Fibroblast of mammary gland (primary cell): ENCODE results near the gene ASPRV1.
A peak's percentile ranks its signal among the peaks of the same experiment; 100 is the strongest.

Source experiments
- DNase-seq: peaks from one replicate; pipeline ENCODE4 v3.0.0-alpha.2; 2010; ENCODE audit warnings: low read depth
- H3K4me3 ChIP-seq: 2 replicates; pipeline ENCODE4 v1.5.1; 2011; ENCODE audit warnings: low read depth, mild to moderate bottlenecking, low read length, moderate library complexity; ENCODE audit not compliant: control insufficient read depth
- TF ChIP-seq, protein P1 (sequence below): conservative IDR thresholded peaks from 2 replicates; pipeline ENCODE4 v1.5.1; 2011; ENCODE audit warnings: low read depth, low read length, inconsistent platforms; ENCODE audit not compliant: control insufficient read depth, insufficient read depth

ASPRV1 gene

DNA sequence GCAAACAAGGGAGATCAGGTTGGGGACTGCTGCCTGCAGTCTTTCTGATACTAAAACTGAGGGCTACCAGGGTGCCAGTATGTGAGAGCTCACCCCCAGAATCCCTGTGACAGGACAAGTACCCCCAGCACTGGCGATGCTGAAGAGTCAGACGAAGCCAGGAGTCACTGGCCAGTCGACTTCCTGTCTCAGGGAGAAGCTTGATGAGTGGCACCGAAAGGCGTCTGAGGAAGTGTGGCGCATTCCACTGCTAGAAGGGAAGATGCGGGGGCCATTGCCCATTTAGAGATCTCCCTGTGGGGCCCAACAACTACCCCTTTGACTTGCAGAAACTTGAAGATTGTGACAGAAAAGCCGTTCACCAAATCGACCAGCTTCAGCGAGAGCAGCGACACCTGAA, 24.5 kb downstream of the ASPRV1 start:
- no peak overlapping the region for H3K4me3 ChIP-seq
- TF ChIP-seq, protein P1, sequence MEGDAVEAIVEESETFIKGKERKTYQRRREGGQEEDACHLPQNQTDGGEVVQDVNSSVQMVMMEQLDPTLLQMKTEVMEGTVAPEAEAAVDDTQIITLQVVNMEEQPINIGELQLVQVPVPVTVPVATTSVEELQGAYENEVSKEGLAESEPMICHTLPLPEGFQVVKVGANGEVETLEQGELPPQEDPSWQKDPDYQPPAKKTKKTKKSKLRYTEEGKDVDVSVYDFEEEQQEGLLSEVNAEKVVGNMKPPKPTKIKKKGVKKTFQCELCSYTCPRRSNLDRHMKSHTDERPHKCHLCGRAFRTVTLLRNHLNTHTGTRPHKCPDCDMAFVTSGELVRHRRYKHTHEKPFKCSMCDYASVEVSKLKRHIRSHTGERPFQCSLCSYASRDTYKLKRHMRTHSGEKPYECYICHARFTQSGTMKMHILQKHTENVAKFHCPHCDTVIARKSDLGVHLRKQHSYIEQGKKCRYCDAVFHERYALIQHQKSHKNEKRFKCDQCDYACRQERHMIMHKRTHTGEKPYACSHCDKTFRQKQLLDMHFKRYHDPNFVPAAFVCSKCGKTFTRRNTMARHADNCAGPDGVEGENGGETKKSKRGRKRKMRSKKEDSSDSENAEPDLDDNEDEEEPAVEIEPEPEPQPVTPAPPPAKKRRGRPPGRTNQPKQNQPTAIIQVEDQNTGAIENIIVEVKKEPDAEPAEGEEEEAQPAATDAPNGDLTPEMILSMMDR, result no peak
- no peak for DNase-seq

DNA sequence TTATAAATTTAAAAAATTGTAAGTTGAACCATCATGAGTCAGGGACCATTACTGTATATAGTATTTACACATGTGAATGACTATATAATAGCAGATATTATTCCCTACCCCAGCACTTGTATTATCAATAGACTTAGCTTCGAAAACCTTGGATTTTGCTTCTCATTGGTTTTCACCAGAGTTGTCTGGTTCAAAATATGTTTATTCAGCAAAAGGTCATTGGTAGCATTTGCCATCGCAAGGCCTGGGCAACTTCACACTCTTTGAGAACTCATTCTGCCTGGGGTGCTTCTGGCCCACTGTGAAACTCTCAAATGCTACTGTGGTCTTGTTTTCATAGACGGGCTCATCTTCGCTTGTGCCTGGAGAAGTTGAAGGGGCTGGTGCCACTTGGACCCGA, 26.4 kb downstream of the ASPRV1 start:
- no peak for DNase-seq
- H3K4me3 ChIP-seq, result no peak overlapping the region
- TF ChIP-seq, protein P1, result no peak

DNA sequence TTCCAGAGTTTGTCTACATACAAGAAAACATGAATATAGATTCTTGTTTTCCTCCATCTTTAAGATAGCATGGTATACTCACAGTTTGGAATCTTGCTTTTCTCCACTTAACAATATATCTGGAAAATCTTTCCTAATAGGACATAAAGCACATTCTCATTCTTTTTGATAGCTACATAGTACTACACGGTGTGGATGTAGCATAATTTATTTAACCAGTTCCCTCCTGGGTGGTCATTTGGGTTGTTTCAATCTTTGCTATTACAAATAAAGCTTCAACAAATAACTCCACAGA, 26.9 kb downstream of the ASPRV1 start:
- no peak overlapping the region for H3K4me3 ChIP-seq
- TF ChIP-seq, protein P1, result no peak
- no peak for DNase-seq

DNA sequence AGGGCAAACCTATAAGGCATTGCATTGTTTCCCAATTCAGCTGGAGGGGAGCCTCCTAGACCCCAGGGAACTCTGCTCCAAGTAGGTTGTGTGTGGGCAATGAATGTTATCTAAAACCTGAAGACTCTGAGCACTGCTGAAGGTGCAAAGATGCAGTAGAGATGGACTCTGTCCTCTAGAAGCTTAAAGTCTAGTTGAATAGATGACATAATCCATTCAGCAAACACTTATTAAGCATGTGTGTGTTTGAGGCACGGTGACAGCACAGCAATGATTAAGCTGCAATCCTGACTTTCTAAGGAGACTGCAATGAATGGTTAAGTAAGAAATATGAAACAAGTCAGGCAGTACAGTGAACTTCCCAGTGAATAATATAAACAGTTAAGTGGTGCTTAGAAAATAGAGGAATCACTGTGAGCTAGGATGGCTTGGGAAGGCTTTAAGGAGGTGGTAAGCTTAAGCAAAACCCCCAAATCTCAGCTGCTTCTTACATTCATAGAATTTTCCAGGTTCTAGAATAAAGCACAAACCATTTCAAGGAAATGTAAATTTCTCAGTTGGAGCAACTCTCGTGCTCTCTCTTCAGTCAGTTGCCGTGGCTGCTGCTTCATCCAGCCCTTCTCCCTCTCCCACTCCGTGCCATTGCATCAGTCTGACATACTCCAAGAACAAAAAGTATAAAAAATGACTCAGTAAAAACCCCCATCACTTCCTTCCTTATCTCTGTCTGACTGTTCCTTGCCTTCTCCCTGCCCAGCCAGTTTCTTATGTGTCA, 27.4 kb downstream of the ASPRV1 start:
- DNase-seq, result peak; percentile 86
- H3K4me3 ChIP-seq, result no peak overlapping the region
- TF ChIP-seq, protein P1, result no peak

DNA sequence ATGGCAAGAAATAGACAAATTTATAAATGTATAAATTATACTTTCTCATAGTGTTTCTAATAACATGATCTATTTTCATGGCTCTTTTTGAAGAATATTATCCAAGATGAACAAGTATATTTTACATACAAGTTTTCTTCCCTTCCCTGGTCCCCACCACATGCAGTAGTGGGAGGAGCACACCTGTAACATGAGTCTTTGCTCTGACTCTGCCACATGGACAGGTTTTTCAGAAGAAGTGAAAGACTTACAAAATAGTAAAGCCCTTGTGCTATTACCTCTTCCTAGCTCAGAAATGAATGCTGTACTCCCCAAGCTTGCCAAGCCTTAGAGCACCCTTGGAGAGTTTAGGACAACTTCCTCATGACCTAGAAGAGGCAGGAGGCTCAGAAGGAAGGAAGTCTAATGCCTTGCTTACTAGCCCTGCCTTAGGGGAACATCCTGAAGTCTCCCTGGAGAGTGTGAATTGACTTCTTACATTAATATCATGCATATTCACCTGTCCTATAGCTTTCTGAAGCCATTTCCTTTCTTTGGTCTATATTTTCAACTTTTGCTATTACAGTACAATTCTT, 28.1 kb downstream of the ASPRV1 start:
- no peak overlapping the region for H3K4me3 ChIP-seq
- no peak for DNase-seq
- TF ChIP-seq, protein P1, result no peak

DNA sequence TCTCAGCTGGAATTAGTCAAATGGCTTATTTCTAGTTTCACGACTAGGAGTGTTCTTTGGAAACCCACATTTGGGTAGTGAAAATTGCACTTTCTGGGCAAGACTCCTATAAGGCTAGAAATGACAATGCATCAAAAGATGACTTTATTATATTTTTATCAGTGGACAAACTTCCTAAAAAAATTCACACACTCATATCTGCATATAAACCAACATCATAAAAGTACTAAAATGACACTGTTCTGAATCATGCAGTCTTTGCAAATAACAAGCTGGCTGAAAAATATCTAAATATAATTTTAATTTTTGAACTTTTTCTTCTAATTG, 28.9 kb downstream of the ASPRV1 start:
- TF ChIP-seq, protein P1, result no peak
- no peak overlapping the region for H3K4me3 ChIP-seq
- no peak for DNase-seq

DNA sequence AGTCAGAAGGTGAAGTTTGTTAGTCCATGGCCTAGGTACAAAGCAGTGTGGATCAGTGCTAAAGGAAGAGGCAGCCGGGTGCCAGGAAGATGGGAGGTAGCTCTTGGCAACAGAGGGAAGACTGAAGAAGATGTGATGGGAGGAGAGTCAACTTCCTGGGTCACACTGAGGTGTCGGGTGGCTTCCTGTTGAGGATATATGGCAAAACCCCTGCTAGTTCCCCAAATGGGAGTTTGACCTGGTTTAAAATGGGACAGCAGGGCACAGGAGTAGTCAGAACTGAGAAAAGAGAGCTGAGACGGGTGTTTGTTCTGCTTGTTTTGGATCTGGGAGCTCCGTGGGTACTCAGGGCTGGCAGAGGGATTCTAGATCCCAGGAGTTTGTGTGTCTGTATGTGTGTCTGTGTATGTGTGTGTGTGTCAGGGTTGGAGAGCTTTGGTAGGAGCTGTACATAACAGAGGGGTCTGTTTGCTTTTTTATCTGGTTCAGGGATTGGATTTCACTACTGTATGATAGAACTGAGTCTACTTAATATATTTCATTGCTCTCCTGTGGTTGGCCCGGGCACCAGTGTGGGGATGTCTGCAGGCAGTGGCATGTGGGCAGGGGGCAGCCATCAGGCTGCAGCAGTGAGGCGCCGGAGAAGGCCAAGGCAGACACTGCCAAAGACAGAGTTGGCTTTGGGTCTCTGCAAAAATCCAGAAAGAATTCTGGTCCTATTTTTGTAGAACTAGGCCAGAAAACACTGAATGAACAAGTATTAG, 29.4 kb downstream of the ASPRV1 start:
- no peak for DNase-seq
- H3K4me3 ChIP-seq, result no peak overlapping the region
- TF ChIP-seq, protein P1, result no peak
